Measurements from ENCODE around the gene THEM4.

The THEM4 gene

DNA sequence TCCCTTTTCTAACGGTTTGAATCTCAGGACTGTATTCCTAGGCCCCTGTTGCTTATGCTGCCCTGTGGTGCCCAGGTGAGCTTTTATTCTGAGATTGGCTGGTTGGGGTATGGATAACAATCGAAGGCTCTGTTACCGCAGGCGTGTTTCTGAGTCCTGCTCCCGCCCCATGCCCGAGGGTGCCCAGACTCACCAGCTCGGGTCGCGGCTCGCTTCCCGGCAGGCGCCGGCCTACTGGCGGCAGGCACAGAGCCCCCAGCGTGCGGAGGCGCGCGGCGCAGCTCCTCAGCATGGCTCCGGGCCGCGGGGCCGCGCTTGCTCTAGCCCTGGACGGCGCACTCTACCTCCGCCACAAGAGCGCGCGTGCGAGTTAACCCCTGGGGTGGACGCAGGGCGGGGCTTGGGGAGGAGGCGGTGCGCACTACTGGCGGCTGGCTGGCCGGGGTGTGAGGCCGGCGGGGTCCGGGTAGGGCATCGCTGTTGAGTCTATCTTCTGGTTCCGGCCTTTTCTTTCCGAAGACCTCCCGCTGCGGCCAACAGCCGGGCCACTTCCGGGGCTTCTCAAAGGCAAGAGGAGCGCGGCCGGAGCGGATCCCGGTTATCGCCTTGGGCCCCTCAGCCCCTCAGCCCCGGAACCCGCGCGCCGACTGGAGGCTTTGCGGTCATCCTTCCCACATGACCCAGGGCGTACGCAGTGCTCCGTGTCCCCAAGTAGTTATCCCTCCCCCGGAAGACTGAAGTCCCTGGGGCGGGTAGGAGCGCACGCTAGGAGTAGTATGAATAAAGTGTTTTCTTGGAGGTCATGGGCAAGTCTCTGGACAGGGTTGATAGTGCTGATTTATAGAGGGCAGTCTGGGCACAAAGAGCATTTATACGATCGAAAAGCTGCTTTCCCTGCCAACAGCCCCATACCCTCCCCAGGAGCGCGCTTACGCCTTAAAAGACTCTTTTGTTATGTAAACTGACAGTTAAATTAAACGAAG, at the start of gene THEM4:
Gene THEM4, minus strand, starts transcription at position 345 of the 983 bp plus-strand sequence. Its CDS starts 53 bp downstream, at position 292.
- Histone ChIP-seq H3K36me3 (ENCODE audit: insufficient read depth, low read length) (peaks cover 10% of the 10 kb centered on the region; the same call in 1 of the 2 replicates), H3K9ac (ENCODE audit: low read depth, low read length) (peak within 1 kb of the TSS; percentile 95), H3K9me3 (ENCODE audit: control insufficient read depth, insufficient read depth, low read length) (peaks cover 12% of the 10 kb centered on the region; the same call in 1 of the 2 replicates), H3K4me1 (ENCODE audit: insufficient read depth, low read length) (peaks cover 4% of the 10 kb centered on the region; the same call in 1 of the 2 replicates)

DNA sequence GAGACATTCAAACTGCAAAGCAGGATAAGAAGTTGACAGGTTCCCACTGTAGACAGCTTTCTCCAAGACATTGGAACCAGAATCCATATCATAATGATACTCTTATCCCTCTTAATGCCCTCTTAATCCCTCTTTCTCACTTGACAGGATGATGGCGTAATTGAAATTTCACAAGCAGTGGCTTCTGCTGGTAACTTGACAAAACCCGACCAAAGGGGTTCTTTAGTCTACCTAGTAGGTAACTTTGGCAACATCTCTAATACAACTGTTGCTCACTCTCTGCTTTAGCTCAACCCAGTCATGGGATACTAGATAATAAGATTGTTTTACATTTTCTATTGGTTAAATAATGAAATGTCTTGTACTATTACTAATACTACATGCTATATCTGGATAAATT, 49.6 kb upstream of the THEM4 start:
- H3K4me1 ChIP-seq (ENCODE audit: insufficient read depth, low read length), result no peaks in the 10 kb centered on the region
- no peaks in the 10 kb centered on the region for H3K36me3 ChIP-seq (ENCODE audit: insufficient read depth, low read length)
- H3K9ac ChIP-seq (ENCODE audit: low read depth, low read length), result no peak overlapping the region
- H3K9me3 ChIP-seq (ENCODE audit: control insufficient read depth, insufficient read depth, low read length), result no peaks in the 10 kb centered on the region

DNA sequence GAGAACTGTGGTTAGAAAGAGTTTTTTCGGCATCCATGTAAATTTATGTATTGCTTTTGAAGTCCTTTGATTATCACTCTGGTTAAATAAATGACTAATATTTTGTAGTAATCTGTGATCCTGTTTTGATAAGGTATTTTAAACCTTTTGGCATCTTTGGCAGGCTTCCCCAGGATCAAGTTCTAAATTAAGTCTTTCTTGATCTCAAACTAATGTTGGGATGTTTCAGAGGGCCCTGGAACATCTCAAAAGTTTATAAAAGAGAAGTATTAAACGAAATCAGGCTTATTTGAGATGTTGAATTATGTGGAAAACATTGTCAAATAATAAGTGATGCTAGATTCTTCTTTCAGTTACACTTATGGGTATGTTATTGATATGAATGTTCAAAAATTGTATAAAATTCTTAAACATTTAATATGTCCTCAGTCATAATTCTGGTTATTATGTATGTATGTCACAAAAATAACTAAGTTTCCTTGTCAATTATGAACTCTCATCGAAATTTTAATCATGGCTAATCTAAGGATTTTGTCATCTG, 47.7 kb upstream of the THEM4 start:
- H3K9ac ChIP-seq (ENCODE audit: low read depth, low read length), result no peak overlapping the region
- no peaks in the 10 kb centered on the region for H3K4me1 ChIP-seq (ENCODE audit: insufficient read depth, low read length)
- no peaks in the 10 kb centered on the region for H3K36me3 ChIP-seq (ENCODE audit: insufficient read depth, low read length)
- H3K9me3 ChIP-seq (ENCODE audit: control insufficient read depth, insufficient read depth, low read length), result no peaks in the 10 kb centered on the region

DNA sequence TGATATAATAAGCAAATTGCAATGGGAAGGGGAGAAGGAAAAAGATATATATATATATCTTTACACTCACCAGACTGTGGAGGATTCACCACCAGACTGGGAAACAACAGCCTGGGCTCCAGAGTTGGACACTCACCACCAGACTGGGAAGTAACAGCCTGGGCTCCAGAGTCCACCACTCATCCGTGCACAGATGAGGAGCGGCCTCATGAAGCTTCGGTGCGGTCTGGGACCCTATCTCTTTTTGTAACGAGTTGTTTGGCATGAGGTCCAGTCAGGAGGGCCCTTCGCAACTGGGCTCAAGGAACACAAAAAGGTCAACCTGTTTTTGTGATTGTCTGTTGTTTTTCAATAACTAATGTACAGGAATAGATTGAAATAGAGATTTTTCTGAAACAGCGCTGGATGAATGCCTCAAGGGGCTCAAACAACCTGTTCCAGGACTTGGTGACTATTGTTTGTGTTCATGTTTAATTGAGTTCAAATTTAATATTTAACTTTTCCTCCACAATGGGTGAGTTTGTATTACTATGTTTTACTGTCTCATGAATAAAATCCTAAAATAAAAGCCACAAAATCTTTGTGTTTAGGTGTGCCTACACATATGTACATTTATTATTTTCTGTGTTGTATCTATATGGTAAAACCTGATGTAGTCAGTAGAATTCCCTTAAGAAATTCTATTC, 44.2 kb upstream of the THEM4 start:
- no peak overlapping the region for H3K9ac ChIP-seq (ENCODE audit: low read depth, low read length)
- H3K36me3 ChIP-seq (ENCODE audit: insufficient read depth, low read length), result no peaks in the 10 kb centered on the region
- no peaks in the 10 kb centered on the region for H3K4me1 ChIP-seq (ENCODE audit: insufficient read depth, low read length)
- H3K9me3 ChIP-seq (ENCODE audit: control insufficient read depth, insufficient read depth, low read length), result no peaks in the 10 kb centered on the region

DNA sequence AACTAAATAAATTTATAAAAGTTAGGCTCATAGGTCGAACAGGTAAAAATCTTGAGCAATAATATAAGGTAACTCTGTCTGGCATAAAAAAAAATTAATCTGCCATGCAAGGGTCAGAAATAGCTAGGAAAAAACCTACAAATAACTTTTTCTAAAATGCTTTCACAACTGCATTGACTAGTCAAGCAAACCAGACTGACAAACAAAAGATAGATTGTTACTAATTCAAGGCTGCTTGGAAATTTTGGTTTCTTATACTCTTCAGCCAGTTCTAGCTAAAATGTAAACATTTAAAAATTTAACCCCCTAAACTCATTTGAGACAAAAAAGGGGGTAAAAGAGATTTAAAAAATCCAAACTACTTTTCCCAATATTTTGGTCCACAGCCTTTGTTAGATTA, 43.5 kb upstream of the THEM4 start:
- H3K9me3 ChIP-seq (ENCODE audit: control insufficient read depth, insufficient read depth, low read length), result no peaks in the 10 kb centered on the region
- H3K9ac ChIP-seq (ENCODE audit: low read depth, low read length), result no peak overlapping the region
- H3K36me3 ChIP-seq (ENCODE audit: insufficient read depth, low read length), result no peaks in the 10 kb centered on the region
- H3K4me1 ChIP-seq (ENCODE audit: insufficient read depth, low read length), result no peaks in the 10 kb centered on the region

DNA sequence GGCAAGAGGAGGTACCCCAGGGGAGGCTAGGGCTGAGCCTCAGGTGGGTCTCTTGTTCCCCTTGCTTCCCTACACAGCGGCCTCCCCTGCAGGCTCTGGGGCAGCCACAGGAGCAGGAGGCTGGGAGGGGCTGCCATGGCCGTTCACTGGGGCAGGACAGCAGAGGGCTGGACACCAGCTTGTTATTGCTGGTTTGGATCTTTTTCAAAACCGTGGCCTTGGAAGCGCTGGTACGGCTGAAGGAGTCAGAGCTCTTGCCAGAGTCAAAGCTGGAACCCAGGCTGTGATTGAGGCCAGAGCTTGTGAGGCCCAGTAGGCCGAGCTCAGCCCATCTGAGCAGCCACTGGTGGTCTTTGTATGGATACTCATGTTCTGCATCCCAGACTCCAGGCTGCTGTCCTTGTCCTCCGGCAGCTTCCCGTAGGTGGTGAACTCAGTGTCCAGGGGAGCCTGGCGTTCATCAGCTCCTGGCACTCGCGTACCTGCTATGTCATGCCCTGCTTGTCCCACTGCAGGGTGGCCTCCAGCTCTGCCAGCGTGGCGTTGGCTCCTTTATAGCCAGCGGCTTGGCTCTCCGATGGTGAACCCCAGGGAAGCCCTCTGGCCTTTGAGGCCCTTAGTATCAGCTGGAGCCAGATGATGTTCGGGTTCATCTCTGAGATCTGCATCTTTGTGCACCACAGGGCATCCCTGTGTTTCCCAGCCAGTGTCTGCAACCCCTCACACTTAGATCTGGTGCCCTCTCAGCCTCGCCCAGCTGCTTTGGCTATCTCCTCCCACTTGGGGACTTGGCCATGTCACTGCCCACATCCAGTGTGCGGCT, 40.3 kb upstream of the THEM4 start:
- Histone ChIP-seq H3K4me1 (ENCODE audit: insufficient read depth, low read length) (peaks cover 19% of the 10 kb centered on the region), H3K9me3 (ENCODE audit: control insufficient read depth, insufficient read depth, low read length) (no peaks in the 10 kb centered on the region), H3K36me3 (ENCODE audit: insufficient read depth, low read length) (no peaks in the 10 kb centered on the region), H3K9ac (ENCODE audit: low read depth, low read length) (no peak overlapping the region)

DNA sequence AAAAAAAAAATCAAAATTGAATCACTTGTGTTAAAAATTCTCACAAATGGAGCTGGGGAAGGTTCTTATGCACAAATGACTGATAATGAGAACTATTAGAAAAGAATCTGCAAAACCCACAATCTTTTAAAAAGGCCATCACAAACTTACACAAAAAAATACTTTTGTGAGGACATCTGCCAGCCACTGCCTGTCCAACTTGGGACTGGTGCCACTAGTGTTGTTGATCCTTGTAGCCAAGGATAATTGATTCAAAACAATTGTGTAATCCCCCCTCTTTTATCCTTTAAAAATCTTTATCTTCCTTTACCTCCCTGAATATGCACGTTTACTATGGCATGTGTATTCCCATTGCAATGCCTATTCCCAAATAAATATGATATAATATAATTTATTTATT, 39.2 kb upstream of the THEM4 start:
- Histone ChIP-seq H3K4me1 (ENCODE audit: insufficient read depth, low read length) (peaks cover 19% of the 10 kb centered on the region), H3K9me3 (ENCODE audit: control insufficient read depth, insufficient read depth, low read length) (no peaks in the 10 kb centered on the region), H3K36me3 (ENCODE audit: insufficient read depth, low read length) (no peaks in the 10 kb centered on the region), H3K9ac (ENCODE audit: low read depth, low read length) (no peak overlapping the region)

DNA sequence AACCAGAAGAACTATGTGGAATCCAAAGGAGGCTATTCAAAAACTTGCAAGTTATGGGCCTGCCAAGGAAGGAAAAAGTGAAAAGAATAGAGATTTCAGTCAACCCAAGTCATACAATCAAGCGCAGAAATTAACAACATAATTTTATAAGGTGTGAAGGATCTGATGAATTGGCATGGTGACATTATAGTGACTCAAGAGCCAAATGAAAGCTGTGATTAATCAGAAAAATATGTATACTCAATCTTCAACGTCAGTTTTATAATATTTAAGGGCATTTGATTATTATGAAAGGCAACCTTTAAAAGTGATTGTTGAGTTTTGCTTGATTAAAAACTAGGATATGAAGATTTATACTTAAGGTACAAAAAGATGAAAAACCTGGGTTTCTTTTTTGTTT, 37.8 kb upstream of the THEM4 start:
- Histone ChIP-seq H3K9me3 (ENCODE audit: control insufficient read depth, insufficient read depth, low read length) (no peaks in the 10 kb centered on the region), H3K36me3 (ENCODE audit: insufficient read depth, low read length) (no peaks in the 10 kb centered on the region), H3K9ac (ENCODE audit: low read depth, low read length) (no peak overlapping the region), H3K4me1 (ENCODE audit: insufficient read depth, low read length) (peaks cover 19% of the 10 kb centered on the region)

DNA sequence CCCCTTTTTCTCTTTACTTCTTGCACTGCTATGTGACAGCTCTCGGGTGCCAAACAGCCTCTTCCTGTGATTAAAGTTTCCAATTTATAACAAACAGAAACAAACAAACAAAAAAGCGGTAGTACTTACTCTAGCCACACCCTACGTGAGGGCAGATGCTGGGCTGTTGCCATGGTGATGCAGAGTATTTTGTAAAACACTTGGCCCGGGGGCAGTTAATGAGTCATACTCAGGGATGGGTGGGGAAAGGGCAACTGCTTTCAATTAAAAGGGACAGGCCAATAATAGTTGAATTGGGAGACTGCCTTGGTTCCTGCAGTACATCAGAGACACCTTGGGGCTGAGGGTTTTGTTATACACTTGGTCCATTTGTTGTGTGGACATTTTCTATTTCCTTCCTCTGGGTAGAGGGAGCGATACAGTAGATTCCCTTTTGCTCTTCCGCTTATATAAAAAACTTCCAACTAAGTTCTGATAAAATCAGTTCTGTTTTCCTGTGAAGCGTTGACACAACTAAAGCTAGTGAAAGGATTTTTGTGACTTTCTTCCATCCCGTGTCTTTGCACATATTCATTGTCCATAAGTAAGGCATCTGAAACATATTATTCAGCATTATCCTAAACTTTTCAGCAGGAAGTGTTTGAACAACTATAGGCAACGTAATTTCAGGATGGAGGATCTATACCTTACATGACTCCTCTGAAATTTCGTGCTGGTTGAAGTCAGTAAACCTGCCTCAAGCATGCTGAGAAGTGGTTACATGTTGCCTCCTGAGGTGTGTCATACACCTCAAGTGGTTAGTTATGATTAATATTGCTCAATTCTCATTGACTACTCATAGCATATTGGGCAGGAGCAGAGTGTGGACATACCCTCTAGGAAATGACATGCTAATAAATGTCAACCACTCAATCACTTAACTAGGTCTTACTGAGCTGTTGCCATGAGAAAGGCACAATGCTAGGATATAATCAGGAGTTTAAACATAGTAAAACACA, 36.7 kb upstream of the THEM4 start:
- Histone ChIP-seq H3K36me3 (ENCODE audit: insufficient read depth, low read length) (no peaks in the 10 kb centered on the region), H3K9me3 (ENCODE audit: control insufficient read depth, insufficient read depth, low read length) (no peaks in the 10 kb centered on the region), H3K9ac (ENCODE audit: low read depth, low read length) (no peak overlapping the region), H3K4me1 (ENCODE audit: insufficient read depth, low read length) (peaks cover 20% of the 10 kb centered on the region)

DNA sequence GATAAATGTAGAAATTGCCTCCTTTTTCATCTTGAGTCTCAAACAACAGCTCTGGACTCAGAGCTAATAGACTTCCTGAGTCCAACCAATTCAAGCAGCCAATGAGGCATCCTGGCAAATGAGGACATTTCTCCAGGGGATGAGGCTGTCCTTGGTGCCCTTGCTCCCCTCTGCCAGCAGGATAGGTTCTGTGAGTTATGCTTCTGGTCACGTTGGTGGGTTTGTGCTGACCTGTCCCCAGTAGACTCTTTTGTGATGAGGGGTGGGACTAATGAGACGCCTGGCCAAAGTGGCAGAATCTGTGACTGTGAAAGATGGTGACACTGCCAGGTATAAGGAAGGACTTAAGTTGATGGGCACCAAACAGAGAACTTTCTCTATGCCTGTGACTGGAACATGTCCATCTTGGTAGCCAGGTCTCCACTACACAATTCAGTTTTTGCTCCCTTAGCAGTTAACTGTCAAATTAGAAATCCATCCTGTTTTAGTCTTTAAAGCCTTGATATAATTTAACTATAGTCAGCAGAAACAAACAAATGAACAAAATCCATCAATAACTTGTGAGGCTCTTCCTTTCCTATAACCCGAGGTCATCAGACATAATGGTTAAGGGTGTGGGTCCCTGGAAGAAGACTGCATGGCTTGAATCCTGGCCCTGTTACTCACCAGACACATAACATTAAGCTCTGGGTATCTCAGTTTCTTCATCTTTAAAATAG, 35.7 kb upstream of the THEM4 start:
- Histone ChIP-seq H3K9ac (ENCODE audit: low read depth, low read length) (no peak overlapping the region), H3K4me1 (ENCODE audit: insufficient read depth, low read length) (peaks cover 24% of the 10 kb centered on the region), H3K36me3 (ENCODE audit: insufficient read depth, low read length) (no peaks in the 10 kb centered on the region), H3K9me3 (ENCODE audit: control insufficient read depth, insufficient read depth, low read length) (no peaks in the 10 kb centered on the region)

DNA sequence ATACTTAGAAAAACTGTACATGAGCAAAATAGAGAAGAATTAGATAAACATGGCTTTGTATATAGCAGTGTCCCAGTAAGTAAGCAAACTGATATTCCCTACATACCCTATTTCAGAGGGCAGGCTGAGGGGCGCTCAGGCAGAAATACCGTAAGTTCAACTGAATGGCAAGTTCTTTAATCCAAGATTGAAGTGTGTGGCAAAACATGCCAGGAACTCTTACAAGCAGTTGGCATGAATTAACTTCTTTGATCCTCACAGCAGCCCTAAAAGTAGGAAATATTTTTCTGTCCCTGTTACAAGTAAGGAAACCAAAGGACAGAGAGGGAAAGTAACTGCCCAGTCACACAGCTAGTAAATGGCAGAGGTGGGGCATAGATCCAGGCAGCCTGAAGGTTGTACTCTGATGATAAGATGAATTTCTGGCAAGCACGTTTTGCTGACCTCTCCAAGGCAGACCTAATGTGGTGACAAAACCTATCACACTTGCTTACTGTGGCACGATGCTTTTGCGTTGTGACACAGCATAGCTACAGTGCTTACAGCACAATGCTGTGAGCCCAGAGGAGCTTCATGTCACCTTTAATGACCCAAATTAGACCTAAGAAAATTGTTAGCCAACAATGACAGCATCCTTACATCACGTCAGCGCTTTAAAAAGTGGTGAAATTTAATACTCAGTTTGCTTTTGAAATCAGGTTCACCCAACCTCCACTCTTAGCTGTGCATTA, 35.0 kb upstream of the THEM4 start:
- Histone ChIP-seq H3K4me1 (ENCODE audit: insufficient read depth, low read length) (peaks cover 24% of the 10 kb centered on the region), H3K9ac (ENCODE audit: low read depth, low read length) (no peak overlapping the region), H3K9me3 (ENCODE audit: control insufficient read depth, insufficient read depth, low read length) (no peaks in the 10 kb centered on the region), H3K36me3 (ENCODE audit: insufficient read depth, low read length) (no peaks in the 10 kb centered on the region)

DNA sequence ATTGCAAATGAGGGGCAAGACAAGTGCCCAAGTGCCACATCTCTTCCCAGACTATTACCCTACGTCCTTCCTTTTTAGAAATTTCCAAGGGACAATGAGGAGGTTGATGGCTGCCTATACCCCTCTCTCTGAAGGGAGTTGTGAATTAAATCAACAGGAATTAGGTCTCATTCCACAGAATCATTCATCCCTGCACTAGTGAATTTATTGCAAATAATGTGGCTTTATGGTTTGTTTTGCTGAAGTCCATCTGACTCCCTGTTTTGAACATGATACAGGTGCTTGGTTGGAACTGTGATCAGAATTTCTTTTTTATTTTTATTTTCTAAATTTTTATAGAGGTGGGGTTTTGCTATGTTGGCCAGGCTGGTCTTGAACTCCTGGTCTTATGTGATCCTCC, 34.3 kb upstream of the THEM4 start:
- H3K4me1 ChIP-seq (ENCODE audit: insufficient read depth, low read length), result peaks cover 24% of the 10 kb centered on the region
- H3K36me3 ChIP-seq (ENCODE audit: insufficient read depth, low read length), result no peaks in the 10 kb centered on the region
- no peak overlapping the region for H3K9ac ChIP-seq (ENCODE audit: low read depth, low read length)
- no peaks in the 10 kb centered on the region for H3K9me3 ChIP-seq (ENCODE audit: control insufficient read depth, insufficient read depth, low read length)

Data from ES-I3 (cell line).